Measurements from ENCODE around the gene ATXN8OS.

DNA sequence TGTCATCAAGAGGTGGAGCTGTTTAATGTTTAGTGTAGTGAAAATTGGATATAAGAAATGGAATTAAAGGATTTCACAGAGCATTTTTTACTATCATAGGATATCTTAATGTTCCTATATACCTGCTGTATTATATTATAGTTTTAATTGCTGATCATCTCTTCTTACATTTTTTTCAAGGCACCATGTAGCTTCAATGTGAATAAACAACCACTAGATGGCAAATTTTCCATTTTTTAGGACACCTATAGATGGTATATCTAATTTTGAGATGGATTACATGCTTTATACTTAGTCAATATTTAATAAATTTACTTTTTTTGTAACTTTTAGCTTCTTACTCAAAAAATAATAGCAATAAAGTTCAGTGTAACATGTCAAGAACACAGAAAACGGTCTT, 9.0 kb upstream of the ATXN8OS start:
- no peak for TF ChIP-seq POLR2AphosphoS5 (IDR thresholded peaks at IDR 0.05)
- TF ChIP-seq, protein P1, sequence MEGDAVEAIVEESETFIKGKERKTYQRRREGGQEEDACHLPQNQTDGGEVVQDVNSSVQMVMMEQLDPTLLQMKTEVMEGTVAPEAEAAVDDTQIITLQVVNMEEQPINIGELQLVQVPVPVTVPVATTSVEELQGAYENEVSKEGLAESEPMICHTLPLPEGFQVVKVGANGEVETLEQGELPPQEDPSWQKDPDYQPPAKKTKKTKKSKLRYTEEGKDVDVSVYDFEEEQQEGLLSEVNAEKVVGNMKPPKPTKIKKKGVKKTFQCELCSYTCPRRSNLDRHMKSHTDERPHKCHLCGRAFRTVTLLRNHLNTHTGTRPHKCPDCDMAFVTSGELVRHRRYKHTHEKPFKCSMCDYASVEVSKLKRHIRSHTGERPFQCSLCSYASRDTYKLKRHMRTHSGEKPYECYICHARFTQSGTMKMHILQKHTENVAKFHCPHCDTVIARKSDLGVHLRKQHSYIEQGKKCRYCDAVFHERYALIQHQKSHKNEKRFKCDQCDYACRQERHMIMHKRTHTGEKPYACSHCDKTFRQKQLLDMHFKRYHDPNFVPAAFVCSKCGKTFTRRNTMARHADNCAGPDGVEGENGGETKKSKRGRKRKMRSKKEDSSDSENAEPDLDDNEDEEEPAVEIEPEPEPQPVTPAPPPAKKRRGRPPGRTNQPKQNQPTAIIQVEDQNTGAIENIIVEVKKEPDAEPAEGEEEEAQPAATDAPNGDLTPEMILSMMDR (IDR thresholded peaks at IDR 0.05) = no peak
- TF ChIP-seq POLR2A (IDR thresholded peaks at IDR 0.05) = no peak

Measured in breast epithelium (tissue), 3 donors.